ENCODE measurements around the gene DLG2.
"Not testable (repeated sequence)": the region's sequence is repeated elsewhere in the genome, so short reads cannot be mapped to it uniquely, and the experiment has no call there.

Gene DLG2

GRCh38 chr11:85440273-85440672 lies 186.9 kb downstream of the DLG2 start:
- no peaks in the 10 kb centered on the region for H3K4me1 ChIP-seq (ENCODE audit: insufficient read depth, low read length)
- no peak overlapping the region for H2AFZ ChIP-seq (ENCODE audit: low read depth, low read length)
- no peaks in the 10 kb centered on the region for H3K9me3 ChIP-seq (ENCODE audit: low read length)
- H3K4me3 ChIP-seq (ENCODE audit: low read length), result no peak overlapping the region
- H3K36me3 ChIP-seq (ENCODE audit: insufficient read depth, low read length), result no peaks in the 10 kb centered on the region
- H3K27me3 ChIP-seq (ENCODE audit: insufficient read depth, low read length), result no peaks in the 10 kb centered on the region

- H3K4me3 ChIP-seq (ENCODE audit: low read length), result no peak overlapping the region
- no peaks in the 10 kb centered on the region for H3K27me3 ChIP-seq (ENCODE audit: insufficient read depth, low read length)
- no peaks in the 10 kb centered on the region for H3K36me3 ChIP-seq (ENCODE audit: insufficient read depth, low read length)
- H2AFZ ChIP-seq (ENCODE audit: low read depth, low read length), result no peak overlapping the region
- no peaks in the 10 kb centered on the region for H3K4me1 ChIP-seq (ENCODE audit: insufficient read depth, low read length)
- H3K9me3 ChIP-seq (ENCODE audit: low read length), result no peaks in the 10 kb centered on the region
Observed at GRCh38 chr11:85438328-85438727, 188.8 kb downstream of the DLG2 start.

- no peaks in the 10 kb centered on the region for H3K36me3 ChIP-seq (ENCODE audit: insufficient read depth, low read length)
- no peaks in the 10 kb centered on the region for H3K9me3 ChIP-seq (ENCODE audit: low read length)
- H2AFZ ChIP-seq (ENCODE audit: low read depth, low read length), result no peak overlapping the region
- no peak overlapping the region for H3K4me3 ChIP-seq (ENCODE audit: low read length)
- H3K4me1 ChIP-seq (ENCODE audit: insufficient read depth, low read length), result no peaks in the 10 kb centered on the region
- no peaks in the 10 kb centered on the region for H3K27me3 ChIP-seq (ENCODE audit: insufficient read depth, low read length)
Observed at GRCh38 chr11:85431319-85431718, 195.8 kb downstream of the DLG2 start.

GRCh38 chr11:85423794-85424193 lies 203.3 kb downstream of the DLG2 start:
- Histone ChIP-seq H2AFZ (ENCODE audit: low read depth, low read length) (no peak overlapping the region), H3K4me3 (ENCODE audit: low read length) (no peak overlapping the region), H3K36me3 (ENCODE audit: insufficient read depth, low read length) (no peaks in the 10 kb centered on the region), H3K27me3 (ENCODE audit: insufficient read depth, low read length) (no peaks in the 10 kb centered on the region), H3K9me3 (ENCODE audit: low read length) (no peaks in the 10 kb centered on the region), H3K4me1 (ENCODE audit: insufficient read depth, low read length) (no peaks in the 10 kb centered on the region)

GRCh38 chr11:85423316-85423715 lies 203.8 kb downstream of the DLG2 start:
- H3K4me1 ChIP-seq (ENCODE audit: insufficient read depth, low read length), result no peaks in the 10 kb centered on the region
- no peak overlapping the region for H3K4me3 ChIP-seq (ENCODE audit: low read length)
- no peaks in the 10 kb centered on the region for H3K9me3 ChIP-seq (ENCODE audit: low read length)
- H3K36me3 ChIP-seq (ENCODE audit: insufficient read depth, low read length), result no peaks in the 10 kb centered on the region
- H3K27me3 ChIP-seq (ENCODE audit: insufficient read depth, low read length), result no peaks in the 10 kb centered on the region
- no peak overlapping the region for H2AFZ ChIP-seq (ENCODE audit: low read depth, low read length)

- no peaks in the 10 kb centered on the region for H3K36me3 ChIP-seq (ENCODE audit: insufficient read depth, low read length)
- H3K4me1 ChIP-seq (ENCODE audit: insufficient read depth, low read length), result no peaks in the 10 kb centered on the region
- H3K27me3 ChIP-seq (ENCODE audit: insufficient read depth, low read length), result no peaks in the 10 kb centered on the region
- no peaks in the 10 kb centered on the region for H3K9me3 ChIP-seq (ENCODE audit: low read length)
- H3K4me3 ChIP-seq (ENCODE audit: low read length), result no peak overlapping the region
- no peak overlapping the region for H2AFZ ChIP-seq (ENCODE audit: low read depth, low read length)
Observed at GRCh38 chr11:85414175-85414574, 213.0 kb downstream of the DLG2 start.

- Histone ChIP-seq H3K36me3 (ENCODE audit: insufficient read depth, low read length) (no peaks in the 10 kb centered on the region), H3K4me3 (ENCODE audit: low read length) (no peak overlapping the region), H3K4me1 (ENCODE audit: insufficient read depth, low read length) (no peaks in the 10 kb centered on the region), H3K27me3 (ENCODE audit: insufficient read depth, low read length) (no peaks in the 10 kb centered on the region), H3K9me3 (ENCODE audit: low read length) (no peaks in the 10 kb centered on the region), H2AFZ (ENCODE audit: low read depth, low read length) (no peak overlapping the region)
Observed at GRCh38 chr11:85407648-85408047, 219.5 kb downstream of the DLG2 start.

- H3K4me1 ChIP-seq (ENCODE audit: insufficient read depth, low read length), result no peaks in the 10 kb centered on the region
- no peak overlapping the region for H2AFZ ChIP-seq (ENCODE audit: low read depth, low read length)
- H3K4me3 ChIP-seq (ENCODE audit: low read length), result no peak overlapping the region
- H3K9me3 ChIP-seq (ENCODE audit: low read length), result no peaks in the 10 kb centered on the region
- H3K36me3 ChIP-seq (ENCODE audit: insufficient read depth, low read length), result no peaks in the 10 kb centered on the region
- no peaks in the 10 kb centered on the region for H3K27me3 ChIP-seq (ENCODE audit: insufficient read depth, low read length)
Observed at GRCh38 chr11:85406841-85407240, 220.3 kb downstream of the DLG2 start.

- Histone ChIP-seq H3K4me1 (ENCODE audit: insufficient read depth, low read length) (no peaks in the 10 kb centered on the region), H3K9me3 (ENCODE audit: low read length) (no peaks in the 10 kb centered on the region), H2AFZ (ENCODE audit: low read depth, low read length) (no peak overlapping the region), H3K36me3 (ENCODE audit: insufficient read depth, low read length) (no peaks in the 10 kb centered on the region), H3K4me3 (ENCODE audit: low read length) (no peak overlapping the region), H3K27me3 (ENCODE audit: insufficient read depth, low read length) (no peaks in the 10 kb centered on the region)
Observed at GRCh38 chr11:85406316-85406715, 220.8 kb downstream of the DLG2 start.

GRCh38 chr11:85395515-85396055 lies 231.6 kb downstream of the DLG2 start:
- H3K36me3 ChIP-seq (ENCODE audit: insufficient read depth, low read length); H3K4me3 ChIP-seq (ENCODE audit: low read length); H3K9me3 ChIP-seq (ENCODE audit: low read length); H3K27me3 ChIP-seq (ENCODE audit: insufficient read depth, low read length); H3K4me1 ChIP-seq (ENCODE audit: insufficient read depth, low read length); H2AFZ ChIP-seq (ENCODE audit: low read depth, low read length): not testable (repeated sequence)

GRCh38 chr11:85394283-85394682 lies 232.9 kb downstream of the DLG2 start:
- H3K36me3 ChIP-seq (ENCODE audit: insufficient read depth, low read length), result no peaks in the 10 kb centered on the region
- no peaks in the 10 kb centered on the region for H3K27me3 ChIP-seq (ENCODE audit: insufficient read depth, low read length)
- H3K4me3 ChIP-seq (ENCODE audit: low read length), result no peak overlapping the region
- no peaks in the 10 kb centered on the region for H3K4me1 ChIP-seq (ENCODE audit: insufficient read depth, low read length)
- H3K9me3 ChIP-seq (ENCODE audit: low read length), result no peaks in the 10 kb centered on the region
- no peak overlapping the region for H2AFZ ChIP-seq (ENCODE audit: low read depth, low read length)

- no peaks in the 10 kb centered on the region for H3K9me3 ChIP-seq (ENCODE audit: low read length)
- no peaks in the 10 kb centered on the region for H3K36me3 ChIP-seq (ENCODE audit: insufficient read depth, low read length)
- H3K4me3 ChIP-seq (ENCODE audit: low read length), result no peak overlapping the region
- H3K27me3 ChIP-seq (ENCODE audit: insufficient read depth, low read length), result no peaks in the 10 kb centered on the region
- H3K4me1 ChIP-seq (ENCODE audit: insufficient read depth, low read length), result no peaks in the 10 kb centered on the region
- no peak overlapping the region for H2AFZ ChIP-seq (ENCODE audit: low read depth, low read length)
Observed at GRCh38 chr11:85391141-85391540, 236.0 kb downstream of the DLG2 start.

GRCh38 chr11:85385547-85385946 lies 241.6 kb downstream of the DLG2 start:
- H2AFZ ChIP-seq (ENCODE audit: low read depth, low read length), result no peak overlapping the region
- H3K36me3 ChIP-seq (ENCODE audit: insufficient read depth, low read length), result no peaks in the 10 kb centered on the region
- no peaks in the 10 kb centered on the region for H3K9me3 ChIP-seq (ENCODE audit: low read length)
- H3K27me3 ChIP-seq (ENCODE audit: insufficient read depth, low read length), result no peaks in the 10 kb centered on the region
- no peak overlapping the region for H3K4me3 ChIP-seq (ENCODE audit: low read length)
- H3K4me1 ChIP-seq (ENCODE audit: insufficient read depth, low read length), result no peaks in the 10 kb centered on the region

- Histone ChIP-seq H3K4me3 (ENCODE audit: low read length) (no peak overlapping the region), H3K27me3 (ENCODE audit: insufficient read depth, low read length) (no peaks in the 10 kb centered on the region), H3K4me1 (ENCODE audit: insufficient read depth, low read length) (no peaks in the 10 kb centered on the region), H2AFZ (ENCODE audit: low read depth, low read length) (no peak overlapping the region), H3K9me3 (ENCODE audit: low read length) (no peaks in the 10 kb centered on the region), H3K36me3 (ENCODE audit: insufficient read depth, low read length) (no peaks in the 10 kb centered on the region)
Observed at GRCh38 chr11:85385111-85385510, 242.0 kb downstream of the DLG2 start.

Measured in neuron (in vitro differentiated cells).